NOMO-1 treated with dmso at 0.1 percent for 144 hours (cell line): ENCODE results near the gene WIPF1.
A peak's percentile ranks its signal among the peaks of the same experiment; 100 is the strongest.

ENCODE experiments used
- DNase-seq: peaks from one replicate; lab custom pipeline; 2025; ENCODE audit not compliant: unreplicated experiment; lab: John Stamatoyannopoulos, UW

WIPF1 gene, protein sequence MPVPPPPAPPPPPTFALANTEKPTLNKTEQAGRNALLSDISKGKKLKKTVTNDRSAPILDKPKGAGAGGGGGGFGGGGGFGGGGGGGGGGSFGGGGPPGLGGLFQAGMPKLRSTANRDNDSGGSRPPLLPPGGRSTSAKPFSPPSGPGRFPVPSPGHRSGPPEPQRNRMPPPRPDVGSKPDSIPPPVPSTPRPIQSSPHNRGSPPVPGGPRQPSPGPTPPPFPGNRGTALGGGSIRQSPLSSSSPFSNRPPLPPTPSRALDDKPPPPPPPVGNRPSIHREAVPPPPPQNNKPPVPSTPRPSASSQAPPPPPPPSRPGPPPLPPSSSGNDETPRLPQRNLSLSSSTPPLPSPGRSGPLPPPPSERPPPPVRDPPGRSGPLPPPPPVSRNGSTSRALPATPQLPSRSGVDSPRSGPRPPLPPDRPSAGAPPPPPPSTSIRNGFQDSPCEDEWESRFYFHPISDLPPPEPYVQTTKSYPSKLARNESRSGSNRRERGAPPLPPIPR

DNA sequence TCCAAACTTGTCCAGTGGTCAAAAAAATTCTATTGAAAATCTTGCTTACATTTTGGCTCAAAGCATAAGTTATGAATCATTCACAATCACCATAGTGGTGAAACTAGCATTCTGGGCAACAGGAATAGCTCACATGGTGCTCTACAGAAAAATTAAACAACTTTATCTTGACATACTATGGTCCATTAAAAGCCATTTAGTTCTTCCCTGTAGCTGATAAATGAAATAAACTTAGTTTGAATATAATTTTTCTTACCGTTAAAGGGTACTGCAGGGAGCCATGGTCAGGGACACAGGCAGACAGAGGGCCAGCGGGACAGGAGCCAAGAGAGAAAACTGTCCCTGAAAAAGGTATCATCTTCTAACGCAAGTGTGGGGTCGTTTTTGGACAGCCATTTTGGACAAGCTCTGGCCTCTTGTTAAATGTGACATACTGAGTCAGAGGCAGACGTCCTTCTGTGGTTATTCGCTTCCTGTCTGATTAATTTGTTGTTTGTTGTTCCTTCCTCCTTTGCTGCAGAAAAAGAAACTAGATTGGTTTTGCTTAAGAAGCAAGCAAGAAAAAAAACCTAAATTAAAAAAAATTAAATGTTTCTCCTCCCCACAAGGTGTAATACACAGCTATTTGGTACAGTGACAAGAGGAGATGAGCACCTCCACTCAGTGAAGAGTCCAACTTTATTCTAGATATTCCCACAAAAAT lies at the start of gene WIPF1:
TSS of gene WIPF1 (minus strand) at position 460 of the 703 bp plus-strand sequence. CDS start 12,231 bp downstream, outside the sequence.
- DNase-seq, result peak; percentile 80

DNA sequence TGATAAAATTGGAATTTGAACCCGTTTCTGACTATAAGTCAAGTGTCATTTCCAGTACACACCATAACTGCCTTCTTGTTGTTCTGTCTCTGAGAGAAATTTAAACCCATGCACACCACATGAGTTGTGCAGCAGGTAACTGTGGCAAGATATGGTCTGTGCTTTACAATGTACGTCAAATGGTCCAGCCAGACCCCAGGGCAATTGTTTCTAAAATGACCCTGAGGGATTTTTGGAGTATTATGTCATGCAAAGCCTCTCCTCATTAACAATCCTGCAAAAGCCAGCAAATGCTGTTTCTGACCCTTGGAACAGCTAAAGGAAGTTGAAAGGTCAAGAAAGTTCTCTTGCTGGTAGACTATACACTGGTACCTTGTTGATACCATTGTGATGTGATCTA lies 47.7 kb upstream of the WIPF1 start:
- DNase-seq, result no peak

DNA sequence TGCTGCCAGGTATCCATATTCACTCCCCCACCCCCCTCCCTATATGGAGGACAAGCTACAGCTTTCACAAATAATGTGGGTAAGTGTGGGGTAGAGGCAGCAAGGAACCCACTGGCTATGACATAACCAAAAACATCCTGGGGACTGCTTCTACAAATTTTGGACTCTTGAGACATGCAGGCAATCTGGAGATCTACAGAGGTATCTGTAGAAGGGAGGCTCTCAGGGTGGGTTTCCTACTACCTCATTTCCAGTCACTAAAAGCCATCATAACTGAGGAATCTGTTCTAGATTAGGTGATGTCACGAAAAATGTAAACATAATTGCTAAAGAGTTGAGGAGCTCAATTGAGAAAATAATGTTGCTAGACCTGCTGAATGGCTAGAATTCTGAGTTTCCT lies 46.8 kb upstream of the WIPF1 start:
- DNase-seq, result no peak

DNA sequence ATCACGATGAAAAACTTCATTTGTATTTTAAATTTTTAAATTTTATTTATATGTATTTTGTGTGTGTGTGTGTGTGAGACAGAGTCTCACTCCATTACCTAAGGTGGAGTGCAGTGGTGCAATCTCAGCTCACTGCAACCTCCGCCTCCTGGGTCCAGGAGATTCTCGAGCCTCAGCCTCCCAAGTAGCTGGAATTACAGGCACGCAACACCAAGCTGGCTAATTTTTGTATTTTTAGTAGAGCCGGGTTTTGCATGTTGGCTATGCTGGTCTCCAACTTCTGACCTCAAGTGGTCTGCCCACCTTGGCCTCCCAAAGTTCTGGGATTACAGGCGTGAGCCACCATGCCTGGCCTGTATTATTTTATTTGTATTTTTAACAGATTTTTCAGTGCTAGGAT lies 45.8 kb upstream of the WIPF1 start:
- DNase-seq, result no peak

DNA sequence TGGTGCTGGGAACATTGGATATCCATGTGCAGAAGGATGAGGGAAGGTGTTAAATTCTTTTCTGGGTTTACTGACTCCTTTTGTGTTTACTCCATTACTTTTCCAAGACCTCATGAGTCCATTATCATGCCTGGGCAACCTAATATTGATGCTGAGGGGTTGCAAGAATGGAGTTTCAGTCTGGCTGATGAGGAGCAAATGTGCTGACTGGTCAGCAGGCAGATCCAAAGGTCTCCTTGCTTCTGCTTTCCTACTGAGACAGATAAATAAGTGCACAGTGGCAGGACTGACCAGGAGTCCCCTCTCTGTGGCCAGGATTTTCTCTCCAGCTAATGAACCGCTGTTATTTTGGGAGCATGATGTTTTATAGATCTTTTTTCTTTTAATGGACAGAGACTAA lies 43.6 kb upstream of the WIPF1 start:
- no peak for DNase-seq

DNA sequence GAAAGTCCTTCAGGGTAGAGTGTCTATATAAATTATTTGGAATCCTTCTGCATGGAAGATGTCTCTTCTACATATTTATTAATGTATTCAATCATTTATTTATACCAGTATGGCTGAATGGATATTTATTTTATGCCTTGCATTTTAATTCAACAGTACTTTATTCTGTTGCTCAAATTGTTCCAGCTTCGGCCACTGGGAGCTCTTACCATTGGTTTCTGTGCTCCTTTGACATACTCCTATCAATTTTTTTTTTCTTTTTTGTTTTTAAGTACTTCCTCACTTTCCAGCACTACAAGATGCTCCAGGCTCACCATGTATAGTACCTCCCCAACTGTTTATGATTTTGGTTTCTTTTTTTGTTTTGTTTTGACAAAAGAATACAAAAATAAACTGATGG lies 39.4 kb upstream of the WIPF1 start:
- DNase-seq, result no peak

DNA sequence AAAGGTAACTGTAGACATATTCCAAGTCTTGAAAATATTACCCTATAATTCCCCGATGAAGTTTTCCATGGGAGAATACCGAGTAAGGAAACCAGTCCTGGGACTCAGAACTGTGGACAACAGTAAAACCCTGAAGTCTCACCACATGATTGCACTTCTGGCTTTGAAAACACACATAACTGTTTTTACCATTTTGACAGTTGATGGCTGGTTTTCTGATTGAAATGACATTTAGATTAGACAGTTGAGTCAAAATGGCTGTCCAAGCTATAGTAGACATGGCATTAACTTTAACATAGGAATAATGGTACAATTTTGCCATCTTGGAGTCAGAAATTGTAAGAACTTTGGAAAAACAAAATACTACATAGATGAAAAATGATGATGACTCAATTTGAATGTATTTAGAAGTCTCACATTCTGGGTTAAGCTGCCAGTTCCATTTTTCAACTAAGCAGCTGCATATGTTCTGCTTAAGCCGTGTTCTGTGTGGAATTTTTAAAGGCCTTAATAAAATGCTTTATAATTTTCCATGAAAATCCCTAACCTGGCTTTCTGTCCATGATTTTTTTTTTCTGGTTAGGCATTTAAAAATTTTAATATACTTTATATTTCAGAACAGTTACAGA lies 38.3 kb upstream of the WIPF1 start:
- DNase-seq, result no peak

DNA sequence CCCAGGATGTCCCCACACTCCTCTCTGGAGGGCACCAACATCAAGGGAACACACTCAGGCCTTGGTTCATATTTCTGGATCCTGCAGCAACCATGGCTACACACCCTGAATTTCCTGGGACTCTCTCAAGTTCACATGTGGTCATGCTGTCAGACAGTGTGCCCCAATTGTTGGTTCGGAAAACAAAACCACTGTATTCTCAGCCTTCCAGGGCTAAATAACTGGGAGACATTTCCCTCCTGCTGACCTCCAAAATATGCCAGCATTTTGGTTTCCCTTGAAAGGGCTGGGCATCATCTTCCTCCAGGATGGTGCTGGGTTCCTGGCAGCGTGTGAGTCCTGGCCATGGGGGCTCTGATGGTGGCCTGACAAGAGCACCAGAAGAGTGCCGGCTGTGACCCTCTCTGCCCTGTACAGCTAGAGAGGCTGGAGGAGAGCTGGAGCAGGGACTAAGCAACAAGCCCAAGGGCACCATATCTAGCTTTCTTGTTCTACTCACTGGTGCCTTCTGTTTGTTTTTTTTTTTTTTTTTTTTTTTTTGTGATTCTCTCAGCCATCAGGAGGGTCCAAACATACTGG lies 37.5 kb upstream of the WIPF1 start:
- DNase-seq, result no peak

DNA sequence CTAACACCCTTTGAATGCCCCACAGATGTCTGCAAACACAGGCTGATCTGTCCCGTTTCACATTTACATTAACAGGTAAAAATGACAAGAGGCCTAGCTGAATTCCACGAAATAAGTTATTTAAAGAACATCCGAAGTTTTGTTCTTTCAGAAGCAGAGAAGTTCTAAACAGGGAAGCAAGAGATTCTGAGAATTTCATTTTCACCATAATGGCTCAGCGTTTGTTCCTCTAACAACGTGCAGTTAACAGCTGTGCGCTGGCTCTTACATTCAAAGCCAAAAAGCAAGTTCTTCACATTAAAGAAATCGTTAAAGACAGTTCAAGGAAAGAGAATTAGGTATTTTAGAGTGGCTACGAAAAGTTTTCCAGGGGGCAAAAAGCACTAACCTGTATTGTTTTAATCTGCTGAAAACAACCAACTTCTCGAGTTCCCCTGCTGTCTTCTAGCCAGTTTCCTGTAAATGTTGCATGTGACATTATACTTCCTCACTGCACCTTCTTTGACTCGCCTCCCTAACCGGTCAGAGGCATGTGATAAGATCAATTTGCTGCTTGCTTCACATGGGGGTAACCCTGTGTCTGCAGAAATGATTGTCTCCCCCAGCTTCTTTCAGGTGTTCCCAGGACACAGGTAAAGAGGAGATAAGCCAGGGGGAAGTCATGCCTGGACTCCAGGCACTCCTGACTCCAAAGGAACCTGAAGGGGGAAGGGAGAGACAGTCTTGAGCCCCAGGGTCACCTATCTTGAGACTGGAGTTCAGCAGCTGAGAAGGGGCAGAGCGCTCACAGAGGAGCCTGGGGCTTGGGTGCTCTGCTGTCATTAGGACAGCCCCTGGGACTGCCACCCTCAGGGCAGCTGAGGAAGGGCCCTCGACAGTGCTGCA lies 36.8 kb upstream of the WIPF1 start:
- DNase-seq, result peak; percentile 58

DNA sequence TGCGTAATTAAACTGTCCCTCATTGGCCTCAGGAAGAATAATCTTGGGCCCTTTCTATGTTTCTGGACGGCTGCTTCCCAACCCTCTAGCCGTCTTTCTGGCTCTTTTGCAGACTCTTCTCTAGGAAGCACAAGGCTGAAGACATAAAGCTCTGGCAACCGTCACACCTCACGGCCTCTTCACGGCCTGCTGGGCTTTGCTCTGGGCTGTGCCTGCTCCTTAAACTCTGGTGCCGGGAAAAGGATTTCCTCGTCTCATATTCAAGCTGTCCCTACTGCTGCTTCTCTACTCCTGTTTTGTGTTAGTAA lies 36.0 kb upstream of the WIPF1 start:
- DNase-seq, result no peak

DNA sequence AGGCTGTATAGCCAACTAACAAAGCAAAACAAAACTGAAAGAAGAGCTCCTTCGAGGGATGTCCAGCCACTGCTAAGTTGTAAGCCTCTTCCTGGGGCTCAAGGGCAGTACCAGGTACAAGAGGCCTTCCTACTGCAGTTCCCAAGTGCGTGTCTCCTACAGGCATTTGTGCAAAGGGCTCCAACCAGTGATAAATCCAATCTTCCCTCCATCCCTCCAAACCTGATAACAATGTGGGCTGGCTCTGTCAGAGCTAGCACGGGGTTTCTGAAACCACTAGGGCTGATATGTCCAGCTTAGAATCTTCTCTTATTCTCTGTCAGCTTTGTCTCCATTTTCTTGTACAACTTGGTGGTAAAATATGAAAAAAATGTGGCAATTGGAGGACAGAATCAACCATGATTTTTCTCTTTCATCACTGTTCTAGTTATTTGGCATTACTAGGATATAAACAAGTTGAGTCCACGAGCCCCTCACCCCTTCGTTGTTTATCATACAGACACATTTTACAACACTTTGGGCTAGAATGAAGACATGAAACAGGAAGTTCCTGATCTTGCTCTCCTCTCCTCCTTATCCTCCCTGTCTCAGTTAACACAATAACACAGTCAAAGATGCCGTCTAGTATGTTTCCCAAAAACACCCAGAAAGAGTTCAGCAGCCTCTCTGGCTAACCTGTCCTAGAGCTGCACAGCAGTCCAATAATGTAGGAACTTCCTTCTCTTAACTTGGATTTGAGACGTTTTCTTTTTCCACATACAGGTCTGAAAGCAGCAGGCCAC lies 35.4 kb upstream of the WIPF1 start:
- no peak for DNase-seq

DNA sequence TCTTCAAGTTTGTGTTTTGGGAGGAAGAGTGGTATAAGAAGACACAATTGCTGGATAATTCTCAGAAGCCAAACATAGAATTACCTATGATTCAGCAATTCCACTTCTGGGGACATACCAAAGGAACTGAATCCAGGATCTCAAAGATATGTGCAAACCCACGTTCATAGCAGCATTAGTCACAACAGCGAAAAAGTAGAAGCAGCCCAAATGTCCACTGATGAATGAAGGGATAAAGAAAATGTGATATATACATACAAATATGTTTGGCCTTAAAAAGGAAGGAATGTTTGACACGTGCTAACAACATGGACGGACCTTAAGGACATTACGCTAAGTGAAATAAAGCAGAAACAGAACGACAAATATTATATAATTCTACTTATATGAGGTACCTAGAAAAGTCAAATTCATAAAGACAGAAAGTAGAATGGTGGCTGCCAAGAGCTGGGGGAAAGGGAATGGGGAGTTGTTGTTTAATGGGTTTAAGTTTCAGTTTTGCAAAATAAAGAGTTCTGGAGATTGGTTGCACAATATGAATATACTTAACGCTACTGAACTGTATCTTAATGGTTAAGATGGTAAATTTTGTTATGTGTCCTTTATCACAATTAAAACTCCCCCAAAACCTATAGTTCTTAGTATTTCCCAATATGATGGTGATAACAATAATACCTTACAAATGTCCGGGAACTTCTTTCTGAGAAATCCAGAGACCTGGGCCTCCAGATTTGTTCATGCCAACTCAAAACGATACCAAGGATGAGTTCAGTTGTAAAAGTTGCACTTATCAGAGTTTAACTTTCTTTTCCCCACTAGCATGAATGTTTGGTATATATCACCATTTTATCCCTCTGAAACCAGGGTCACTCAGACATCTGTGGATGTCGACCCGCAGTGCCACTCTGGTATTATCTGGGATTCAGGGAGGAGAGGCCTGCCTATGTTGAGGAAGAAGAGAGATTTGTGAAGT lies 33.7 kb upstream of the WIPF1 start:
- no peak for DNase-seq

DNA sequence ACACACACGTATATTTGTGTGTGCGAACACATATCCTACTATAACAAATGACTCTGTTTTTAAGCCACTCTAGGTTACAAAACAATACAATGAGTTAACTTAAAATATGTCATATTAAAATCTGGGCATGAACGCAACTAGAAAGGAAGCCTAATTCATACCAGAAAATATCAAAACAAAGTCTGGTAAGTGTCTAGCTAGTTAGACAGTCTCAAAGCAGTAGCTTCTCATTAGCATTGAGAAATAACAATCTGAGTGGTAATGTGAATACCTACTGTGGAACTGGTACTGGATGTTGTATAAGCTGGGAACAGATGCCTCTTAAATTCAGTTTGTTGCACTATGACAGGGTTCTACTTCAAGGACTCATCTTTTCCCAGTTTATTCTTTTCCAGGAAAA lies 32.5 kb upstream of the WIPF1 start:
- no peak for DNase-seq

DNA sequence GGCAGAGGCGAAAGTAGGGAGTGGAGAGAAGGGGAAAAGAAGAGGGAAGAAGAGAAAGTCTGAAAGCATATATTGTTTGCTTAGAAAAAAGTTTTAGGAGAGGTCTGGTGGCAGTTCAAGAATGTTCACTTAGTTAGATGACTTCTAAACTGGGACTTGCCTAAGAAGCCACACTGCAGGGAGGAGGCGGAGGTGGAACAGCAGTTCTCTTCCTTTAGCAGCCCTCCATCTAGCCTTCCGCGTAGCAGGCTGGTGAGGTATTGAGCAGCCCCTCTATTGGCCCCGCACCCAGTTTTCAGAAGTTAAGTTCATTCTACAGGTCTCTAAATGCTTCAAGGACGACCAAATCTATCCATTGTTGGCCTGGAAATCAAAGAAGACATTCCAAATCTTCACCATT lies 31.9 kb upstream of the WIPF1 start:
- DNase-seq, result no peak

DNA sequence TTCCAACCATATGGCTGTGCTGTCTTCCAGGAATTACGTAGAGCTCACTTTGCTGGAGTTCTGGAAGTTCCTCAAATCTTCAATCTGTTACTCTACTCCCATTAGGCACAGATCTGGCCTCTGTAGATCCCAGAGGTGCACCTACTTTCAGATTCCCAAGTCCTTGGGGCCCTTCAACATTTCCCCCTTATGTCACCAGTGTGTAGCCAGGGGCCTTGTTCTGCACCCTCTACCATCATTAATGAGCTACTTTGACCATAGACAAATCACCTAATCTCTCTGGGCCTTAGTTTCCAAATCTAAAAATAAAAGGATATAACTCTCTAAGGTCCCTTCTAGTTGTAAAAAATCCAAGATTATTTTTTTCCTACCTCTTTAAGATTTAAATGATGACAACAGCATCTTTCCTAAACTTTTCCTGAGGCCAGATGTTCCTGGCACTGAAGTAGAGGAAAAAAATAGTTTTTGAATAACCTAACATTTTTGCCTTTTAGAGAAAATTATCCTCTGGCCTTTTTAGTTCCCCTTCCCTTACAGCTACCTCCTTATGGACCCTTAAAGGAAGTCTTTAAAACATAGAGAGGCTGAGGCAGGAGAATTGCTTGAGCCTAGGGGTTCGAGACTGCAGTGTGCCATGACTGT lies 31.0 kb upstream of the WIPF1 start:
- no peak for DNase-seq

DNA sequence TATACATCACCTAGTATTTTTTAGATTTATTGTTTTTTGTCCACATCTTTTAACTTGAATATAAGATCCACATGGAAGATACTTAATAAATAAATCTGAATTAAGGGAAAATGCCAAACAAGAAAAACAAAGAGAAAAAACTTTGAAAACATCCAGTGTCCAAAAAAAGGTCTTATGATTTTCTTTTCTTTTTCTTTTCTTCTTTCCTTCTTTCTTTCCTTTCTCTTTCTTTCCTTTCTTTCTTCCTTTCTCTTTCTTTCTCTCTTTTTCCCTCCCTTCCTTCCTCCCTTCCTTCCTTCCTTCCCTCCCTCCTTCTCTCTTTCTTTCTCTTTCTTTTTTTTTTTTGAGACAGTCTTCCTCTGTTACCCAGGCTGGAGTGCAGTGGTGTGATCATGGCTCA lies 29.6 kb upstream of the WIPF1 start:
- DNase-seq, result no peak

DNA sequence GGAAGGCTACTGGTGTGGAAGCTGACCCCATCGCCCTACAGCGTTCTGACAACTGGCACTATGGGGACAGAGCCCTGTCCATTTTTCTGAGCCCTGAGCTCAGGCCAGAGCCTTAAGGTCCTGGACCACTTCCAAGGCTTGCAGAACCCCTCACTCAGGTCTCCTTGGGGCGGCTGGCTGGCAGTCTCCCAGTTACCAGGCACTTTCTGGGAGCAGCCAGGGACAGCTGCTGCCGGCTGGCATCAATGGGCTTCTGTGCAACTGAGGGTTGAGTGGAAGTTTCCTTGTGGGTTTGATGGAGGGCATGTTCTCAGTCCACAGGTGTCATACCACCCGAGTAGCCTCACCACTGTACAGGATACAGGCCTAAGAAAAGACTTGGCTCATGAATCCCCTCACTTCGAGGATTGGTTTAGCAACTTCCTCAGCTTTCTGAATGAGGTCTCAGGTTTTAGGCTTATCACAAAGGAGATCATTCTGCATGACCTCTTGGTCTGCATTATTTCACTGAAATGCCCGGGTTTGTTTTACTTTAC lies 27.4 kb upstream of the WIPF1 start:
- DNase-seq, result no peak

DNA sequence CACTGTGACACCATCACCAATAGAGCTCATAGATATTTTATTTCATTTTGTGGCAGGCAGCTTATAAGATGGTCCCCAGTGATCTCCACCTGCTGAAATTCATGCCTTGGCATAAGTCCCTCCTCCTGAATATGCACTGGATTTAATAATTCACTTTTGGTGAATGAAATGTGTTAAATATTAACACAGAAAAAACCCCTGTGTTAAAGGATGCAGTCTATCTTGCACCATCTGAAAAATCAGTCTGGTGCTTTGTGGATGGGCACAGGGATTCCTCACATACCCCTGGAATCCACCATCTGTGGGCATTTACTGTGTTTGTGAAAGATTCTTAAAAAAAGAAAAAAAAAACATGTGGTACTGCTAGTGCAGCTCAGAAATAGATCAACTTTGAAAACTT lies 26.1 kb upstream of the WIPF1 start:
- no peak for DNase-seq
